Stimulated activated CD8-positive, alpha-beta memory T cell treated with anti-CD3 and anti-CD28 coated beads, Interleukin-2, amount 100 ng/mL, for 1 hour (primary cell): Measurements from ENCODE around the gene RENBP.

Source experiments
- DNase-seq, 2 donors: peaks; one replicate each; pipeline ENCODE4 v3.0.0-alpha.2; 2020; ENCODE audit warnings: low read depth in 2 of 2

The RENBP gene

GRCh38 chrX:153971124-153971449 lies 26.6 kb upstream of the RENBP start:
- peak; percentile 81 to 82 for DNase-seq

GRCh38 chrX:153970357-153971123 lies 26.1 kb upstream of the RENBP start:
- no peak for DNase-seq

- DNase-seq = no peak
Measured at GRCh38 chrX:153969904-153970356, 25.5 kb upstream of the RENBP start.

- DNase-seq = no peak
Measured at GRCh38 chrX:153969125-153969903, 24.9 kb upstream of the RENBP start.

- DNase-seq = peak in 1 of 2 donors; percentile 29
Measured at GRCh38 chrX:153968754-153969124, 24.3 kb upstream of the RENBP start.

GRCh38 chrX:153968255-153968654 lies 23.8 kb upstream of the RENBP start:
- DNase-seq = no peak

GRCh38 chrX:153967536-153968224 lies 23.2 kb upstream of the RENBP start:
- no peak for DNase-seq

- no peak for DNase-seq
Measured at GRCh38 chrX:153966841-153967535, 22.5 kb upstream of the RENBP start.

GRCh38 chrX:153966283-153966688 lies 21.8 kb upstream of the RENBP start:
- DNase-seq = no peak

- DNase-seq = no peak
Measured at GRCh38 chrX:153965406-153965805, 21.0 kb upstream of the RENBP start.

- DNase-seq = no peak
Measured at GRCh38 chrX:153964105-153964504, 19.7 kb upstream of the RENBP start.

- DNase-seq = no peak
Measured at GRCh38 chrX:153963546-153963945, 19.1 kb upstream of the RENBP start.

- DNase-seq = no peak
Measured at GRCh38 chrX:153961292-153961691, 16.8 kb upstream of the RENBP start.

- DNase-seq = no peak
Measured at GRCh38 chrX:153960786-153961185, 16.3 kb upstream of the RENBP start.

- DNase-seq = no peak
Measured at GRCh38 chrX:153960077-153960476, 15.6 kb upstream of the RENBP start.

GRCh38 chrX:153959649-153960048 lies 15.2 kb upstream of the RENBP start:
- DNase-seq = no peak

GRCh38 chrX:153958605-153959004 lies 14.2 kb upstream of the RENBP start:
- no peak for DNase-seq

- no peak for DNase-seq
Measured at GRCh38 chrX:153957224-153957623, 12.8 kb upstream of the RENBP start.

- no peak for DNase-seq
Measured at GRCh38 chrX:153956044-153956907, 11.8 kb upstream of the RENBP start.

GRCh38 chrX:153955228-153955732 lies 10.8 kb upstream of the RENBP start:
- no peak for DNase-seq
